HL-60 (cell line): ENCODE measurements around the gene CEP97.

Source experiments
- DNase-seq, 2 experiments: peaks; one replicate each; pipeline ENCODE4 v3.0.0-alpha.2; 2010 to 2020; ENCODE audit warnings: low read depth in 1 of 2, low spot score in 1 of 2
- H3K27ac ChIP-seq: fragments of 250-450 bp; sonication (Bioruptor Pico); replicated peaks from 2 replicates; pipeline ENCODE4 v1.5.1; 2020; ENCODE audit warnings: mild to moderate bottlenecking, moderate library complexity
- H3K27me3 ChIP-seq: fragments of 250-450 bp; sonication (Bioruptor Pico); 2 replicates; pipeline ENCODE4 v1.5.1; 2021; ENCODE audit warnings: mild to moderate bottlenecking, moderate library complexity; ENCODE audit not compliant: insufficient read depth, poor library complexity, severe bottlenecking
- H3K4me3 ChIP-seq: replicated peaks from 2 replicates; pipeline ENCODE4 v1.5.1; 2011; ENCODE audit warnings: mild to moderate bottlenecking, control low read depth, low read length; ENCODE audit not compliant: insufficient read depth
- GABPA ChIP-seq: IDR thresholded peaks from 2 replicates; pipeline ENCODE4 v1.6.1; 2012; ENCODE audit warnings: low read depth
- POLR2AphosphoS5 ChIP-seq: IDR thresholded peaks from 2 replicates; pipeline ENCODE4 v1.6.1; 2012; ENCODE audit warnings: low read depth
- SPI1 ChIP-seq: IDR thresholded peaks from 2 replicates; pipeline ENCODE4 v1.6.1; 2012; ENCODE audit warnings: low read depth, mild to moderate bottlenecking, borderline replicate concordance
- TF ChIP-seq, protein P1 (sequence below): IDR thresholded peaks from one replicate; pipeline ENCODE4 v1.5.1; 2011; ENCODE audit warnings: low read length, control low read depth, inconsistent platforms; ENCODE audit not compliant: insufficient read depth
- TF ChIP-seq, protein P2 (sequence below): IDR thresholded peaks from 2 replicates; pipeline ENCODE4 v1.6.1; 2012; ENCODE audit warnings: low read depth; ENCODE audit not compliant: insufficient replicate concordance

Gene CEP97

GRCh38 chr3:101720851-101721840 lies 3.3 kb upstream of the CEP97 start:
- Histone ChIP-seq H3K27ac (peak overlapping the region; percentile 77), H3K27me3 (no peaks in the 10 kb centered on the region), H3K4me3 (no peak overlapping the region)
- TF ChIP-seq GABPA (no peak), SPI1 (no peak), POLR2AphosphoS5 (no peak)
- TF ChIP-seq, protein P1, sequence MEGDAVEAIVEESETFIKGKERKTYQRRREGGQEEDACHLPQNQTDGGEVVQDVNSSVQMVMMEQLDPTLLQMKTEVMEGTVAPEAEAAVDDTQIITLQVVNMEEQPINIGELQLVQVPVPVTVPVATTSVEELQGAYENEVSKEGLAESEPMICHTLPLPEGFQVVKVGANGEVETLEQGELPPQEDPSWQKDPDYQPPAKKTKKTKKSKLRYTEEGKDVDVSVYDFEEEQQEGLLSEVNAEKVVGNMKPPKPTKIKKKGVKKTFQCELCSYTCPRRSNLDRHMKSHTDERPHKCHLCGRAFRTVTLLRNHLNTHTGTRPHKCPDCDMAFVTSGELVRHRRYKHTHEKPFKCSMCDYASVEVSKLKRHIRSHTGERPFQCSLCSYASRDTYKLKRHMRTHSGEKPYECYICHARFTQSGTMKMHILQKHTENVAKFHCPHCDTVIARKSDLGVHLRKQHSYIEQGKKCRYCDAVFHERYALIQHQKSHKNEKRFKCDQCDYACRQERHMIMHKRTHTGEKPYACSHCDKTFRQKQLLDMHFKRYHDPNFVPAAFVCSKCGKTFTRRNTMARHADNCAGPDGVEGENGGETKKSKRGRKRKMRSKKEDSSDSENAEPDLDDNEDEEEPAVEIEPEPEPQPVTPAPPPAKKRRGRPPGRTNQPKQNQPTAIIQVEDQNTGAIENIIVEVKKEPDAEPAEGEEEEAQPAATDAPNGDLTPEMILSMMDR: no peak
- TF ChIP-seq, protein P2, sequence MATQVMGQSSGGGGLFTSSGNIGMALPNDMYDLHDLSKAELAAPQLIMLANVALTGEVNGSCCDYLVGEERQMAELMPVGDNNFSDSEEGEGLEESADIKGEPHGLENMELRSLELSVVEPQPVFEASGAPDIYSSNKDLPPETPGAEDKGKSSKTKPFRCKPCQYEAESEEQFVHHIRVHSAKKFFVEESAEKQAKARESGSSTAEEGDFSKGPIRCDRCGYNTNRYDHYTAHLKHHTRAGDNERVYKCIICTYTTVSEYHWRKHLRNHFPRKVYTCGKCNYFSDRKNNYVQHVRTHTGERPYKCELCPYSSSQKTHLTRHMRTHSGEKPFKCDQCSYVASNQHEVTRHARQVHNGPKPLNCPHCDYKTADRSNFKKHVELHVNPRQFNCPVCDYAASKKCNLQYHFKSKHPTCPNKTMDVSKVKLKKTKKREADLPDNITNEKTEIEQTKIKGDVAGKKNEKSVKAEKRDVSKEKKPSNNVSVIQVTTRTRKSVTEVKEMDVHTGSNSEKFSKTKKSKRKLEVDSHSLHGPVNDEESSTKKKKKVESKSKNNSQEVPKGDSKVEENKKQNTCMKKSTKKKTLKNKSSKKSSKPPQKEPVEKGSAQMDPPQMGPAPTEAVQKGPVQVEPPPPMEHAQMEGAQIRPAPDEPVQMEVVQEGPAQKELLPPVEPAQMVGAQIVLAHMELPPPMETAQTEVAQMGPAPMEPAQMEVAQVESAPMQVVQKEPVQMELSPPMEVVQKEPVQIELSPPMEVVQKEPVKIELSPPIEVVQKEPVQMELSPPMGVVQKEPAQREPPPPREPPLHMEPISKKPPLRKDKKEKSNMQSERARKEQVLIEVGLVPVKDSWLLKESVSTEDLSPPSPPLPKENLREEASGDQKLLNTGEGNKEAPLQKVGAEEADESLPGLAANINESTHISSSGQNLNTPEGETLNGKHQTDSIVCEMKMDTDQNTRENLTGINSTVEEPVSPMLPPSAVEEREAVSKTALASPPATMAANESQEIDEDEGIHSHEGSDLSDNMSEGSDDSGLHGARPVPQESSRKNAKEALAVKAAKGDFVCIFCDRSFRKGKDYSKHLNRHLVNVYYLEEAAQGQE: no peak
- DNase-seq: no peak

- H3K27me3 ChIP-seq: no peaks in the 10 kb centered on the region
- H3K4me3 ChIP-seq: no peak overlapping the region
- TF ChIP-seq GABPA (no peak), SPI1 (peak; percentile 96), POLR2AphosphoS5 (peak; percentile 28; the same call in 1 of the 2 replicates)
- TF ChIP-seq, protein P2: no peak
- TF ChIP-seq, protein P1: no peak
- peak overlapping the region; percentile 77 for H3K27ac ChIP-seq
- DNase-seq: peak; percentile 33 to 67
Observed at GRCh38 chr3:101722394-101723173, 1.8 kb upstream of the CEP97 start.

GRCh38 chr3:101725194-101725889 lies 928 bp downstream of the CEP97 start:
- peak in 1 of 2 experiments; percentile 18 for DNase-seq
- Histone ChIP-seq H3K27me3 (no peaks in the 10 kb centered on the region), H3K27ac (peak overlapping the region; percentile 82), H3K4me3 (peak overlapping the region; percentile 74)
- no peak for TF ChIP-seq GABPA
- TF ChIP-seq, protein P2: no peak
